Smooth muscle cell (in vitro differentiated cells): ENCODE results near the gene TMBIM1. TPM values are rescaled to one million over a fixed set of nuclear protein-coding genes. Genes with fewer than 3 reads are reported as not detected.

Experiments
- DNase-seq: peaks from one replicate; lab custom pipeline; 2025; ENCODE audit not compliant: unreplicated experiment; lab: John Stamatoyannopoulos, UW
- H2AFZ ChIP-seq: fragments of 200-600 bp; sonication (generic); 2 replicates; pipeline ENCODE4 v1.6.0; 2016; ENCODE audit warnings: antibody characterized with exemption, low read depth, mild to moderate bottlenecking
- H3F3A ChIP-seq: fragments of 200-600 bp; sonication (generic); 2 replicates; pipeline ENCODE4 v1.6.0; 2017; ENCODE audit warnings: antibody characterized with exemption, low read depth
- H3K27ac ChIP-seq: fragments of 200-600 bp; sonication (generic); 2 replicates; pipeline ENCODE4 v1.5.1; 2016; ENCODE audit warnings: low read depth, mild to moderate bottlenecking
- H3K27me3 ChIP-seq: fragments of 200-600 bp; sonication (generic); 2 replicates; pipeline ENCODE4 v1.6.1; 2016; ENCODE audit warnings: low read depth, mild to moderate bottlenecking
- H3K36me3 ChIP-seq: fragments of 200-600 bp; sonication (generic); 2 replicates; pipeline ENCODE4 v1.5.1; 2016; ENCODE audit warnings: low read depth
- H3K4me1 ChIP-seq: fragments of 200-600 bp; sonication (generic); 2 replicates; pipeline ENCODE4 v1.5.1; 2016; ENCODE audit warnings: low read depth
- H3K4me2 ChIP-seq: fragments of 200-600 bp; sonication (generic); 2 replicates; pipeline ENCODE4 v1.6.0; 2016; ENCODE audit warnings: mild to moderate bottlenecking
- H3K4me3 ChIP-seq: fragments of 200-600 bp; sonication (generic); 2 replicates; pipeline ENCODE4 v1.5.1; 2016; ENCODE audit warnings: mild to moderate bottlenecking
- H3K79me2 ChIP-seq: fragments of 200-600 bp; sonication (generic); 2 replicates; pipeline ENCODE4 v1.6.0; 2016; ENCODE audit warnings: low read depth, mild to moderate bottlenecking
- H3K9ac ChIP-seq: fragments of 200-600 bp; sonication (generic); 2 replicates; pipeline ENCODE4 v1.6.0; 2016; ENCODE audit warnings: low read depth
- H3K9me3 ChIP-seq: fragments of 200-600 bp; sonication (generic); replicated peaks from 2 replicates; pipeline ENCODE4 v1.5.1; 2016; ENCODE audit warnings: low read depth
- H4K20me1 ChIP-seq: fragments of 200-600 bp; sonication (generic); 2 replicates; pipeline ENCODE4 v1.6.0; 2016; ENCODE audit warnings: low read depth
- WGBS: methylation state at CpG from one replicate; pipeline ENCODE4 v1.1.7; 2016; ENCODE audit warnings: low lambda C conversion rate; 5-methylcytosine and 5-hydroxymethylcytosine counted together
- polyA plus RNA-seq: library from polyadenylated mRNA; unstranded; fragments of >200 nt; fragmentation: Nextera tagmentation; extraction: Ambion mirVana; gene quantifications from 2 replicates; pipeline ENCODE4 v1.2.1, GENCODE V29; 2016
- total RNA-seq: library from RNA; depleted of rRNA; stranded (reverse); fragments of >200 nt; gene quantifications from 2 replicates; pipeline ENCODE4 v1.2.3, GENCODE V29; 2014
- TF ChIP-seq, protein P1 (sequence below): fragments of 200-600 bp; sonication (generic); IDR thresholded peaks from 2 replicates; pipeline ENCODE4 v1.5.1; 2017; ENCODE audit warnings: borderline replicate concordance, mild to moderate bottlenecking, antibody characterized with exemption; ENCODE audit not compliant: insufficient read depth, poor library complexity, severe bottlenecking

The TMBIM1 gene
- total and polyA plus RNA-seq, 2 experiments from 2014 or later = 109 to 121 TPM

DNA sequence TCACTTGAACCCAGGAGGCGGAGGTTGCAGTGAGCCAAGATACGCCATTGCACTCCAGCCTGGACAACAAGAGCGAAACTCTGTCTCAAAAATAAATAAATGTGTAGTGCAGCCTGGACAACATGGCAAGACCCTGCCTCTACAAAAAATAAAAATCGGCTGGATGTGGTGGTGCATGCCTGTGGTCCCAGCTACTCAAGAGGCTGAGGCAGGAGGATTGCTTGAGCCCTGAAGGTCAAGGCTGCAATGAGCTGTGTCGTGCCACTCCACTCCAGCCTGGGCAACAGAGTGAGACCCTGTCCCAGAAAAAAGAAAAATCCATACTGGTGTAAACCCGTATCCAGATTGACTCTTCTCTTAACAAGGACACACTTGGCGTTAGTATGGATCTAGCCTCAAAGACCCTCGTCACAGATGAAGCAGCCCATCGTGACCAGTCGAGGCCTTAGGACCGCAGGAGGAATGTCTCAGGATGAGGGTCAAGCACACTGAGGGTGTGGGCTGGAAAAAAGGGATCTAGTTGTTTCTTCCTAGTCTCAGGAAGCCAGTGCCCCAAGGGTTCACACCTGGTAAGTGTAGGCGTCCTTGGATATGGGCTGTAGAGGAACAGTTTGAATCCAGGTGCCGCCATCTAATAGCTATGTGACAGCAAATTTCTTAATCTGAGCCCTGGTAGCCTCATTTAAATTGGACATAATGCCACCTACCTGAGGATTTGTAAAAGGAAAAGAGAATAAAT lies 35.5 kb downstream of the TMBIM1 start:
- H3K4me2 ChIP-seq = no peak overlapping the region
- peaks cover 15% of the 10 kb centered on the region for H3K4me1 ChIP-seq
- H3K79me2 ChIP-seq = no peaks in the 10 kb centered on the region
- 94% methylated on average over 13 of the region's 13 CpGs for WGBS
- no peak for DNase-seq
- no peak overlapping the region for H3K9ac ChIP-seq
- no peak overlapping the region for H3K4me3 ChIP-seq
- H3K9me3 ChIP-seq = no peaks in the 10 kb centered on the region
- H4K20me1 ChIP-seq = peaks cover 45% of the 10 kb centered on the region
- H2AFZ ChIP-seq = no peak overlapping the region
- peaks cover 22% of the 10 kb centered on the region for H3K36me3 ChIP-seq
- peak overlapping the region; percentile 61 for H3K27ac ChIP-seq
- TF ChIP-seq, protein P1, sequence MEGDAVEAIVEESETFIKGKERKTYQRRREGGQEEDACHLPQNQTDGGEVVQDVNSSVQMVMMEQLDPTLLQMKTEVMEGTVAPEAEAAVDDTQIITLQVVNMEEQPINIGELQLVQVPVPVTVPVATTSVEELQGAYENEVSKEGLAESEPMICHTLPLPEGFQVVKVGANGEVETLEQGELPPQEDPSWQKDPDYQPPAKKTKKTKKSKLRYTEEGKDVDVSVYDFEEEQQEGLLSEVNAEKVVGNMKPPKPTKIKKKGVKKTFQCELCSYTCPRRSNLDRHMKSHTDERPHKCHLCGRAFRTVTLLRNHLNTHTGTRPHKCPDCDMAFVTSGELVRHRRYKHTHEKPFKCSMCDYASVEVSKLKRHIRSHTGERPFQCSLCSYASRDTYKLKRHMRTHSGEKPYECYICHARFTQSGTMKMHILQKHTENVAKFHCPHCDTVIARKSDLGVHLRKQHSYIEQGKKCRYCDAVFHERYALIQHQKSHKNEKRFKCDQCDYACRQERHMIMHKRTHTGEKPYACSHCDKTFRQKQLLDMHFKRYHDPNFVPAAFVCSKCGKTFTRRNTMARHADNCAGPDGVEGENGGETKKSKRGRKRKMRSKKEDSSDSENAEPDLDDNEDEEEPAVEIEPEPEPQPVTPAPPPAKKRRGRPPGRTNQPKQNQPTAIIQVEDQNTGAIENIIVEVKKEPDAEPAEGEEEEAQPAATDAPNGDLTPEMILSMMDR = no peak
- no peaks in the 10 kb centered on the region for H3K27me3 ChIP-seq
- H3F3A ChIP-seq = peaks cover 75% of the 10 kb centered on the region

DNA sequence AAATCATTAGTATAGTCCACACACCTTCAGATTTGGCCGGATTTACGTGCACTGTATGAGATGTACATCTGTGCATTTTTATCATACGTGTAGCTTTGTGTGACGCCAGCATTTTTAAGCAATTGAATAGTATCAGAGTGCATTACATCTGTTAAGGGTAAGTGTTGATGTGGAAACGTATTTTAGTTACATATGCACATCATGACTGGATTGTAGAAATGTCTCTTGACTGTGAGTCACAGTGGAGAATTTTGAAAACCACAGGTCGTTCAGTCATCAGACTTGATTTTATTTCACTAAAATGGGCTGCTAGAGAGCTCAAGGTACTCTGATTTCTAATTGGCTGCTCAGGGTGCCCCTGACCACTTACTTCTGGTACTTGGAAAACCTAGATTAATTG lies 36.9 kb downstream of the TMBIM1 start:
- H3K9ac ChIP-seq = no peak overlapping the region
- 75% methylated on average over 6 of the region's 6 CpGs for WGBS
- H3K27me3 ChIP-seq = no peaks in the 10 kb centered on the region
- H3K36me3 ChIP-seq = peaks cover 24% of the 10 kb centered on the region
- no peaks in the 10 kb centered on the region for H3K9me3 ChIP-seq
- H2AFZ ChIP-seq = no peak overlapping the region
- H3K4me2 ChIP-seq = no peak overlapping the region
- no peak for DNase-seq
- TF ChIP-seq, protein P1 = no peak
- H4K20me1 ChIP-seq = peaks cover 59% of the 10 kb centered on the region
- no peak overlapping the region for H3K4me3 ChIP-seq
- H3K27ac ChIP-seq = peak overlapping the region; percentile 61
- peaks cover 77% of the 10 kb centered on the region for H3F3A ChIP-seq
- H3K4me1 ChIP-seq = peaks cover 12% of the 10 kb centered on the region
- H3K79me2 ChIP-seq = peaks cover 2% of the 10 kb centered on the region

DNA sequence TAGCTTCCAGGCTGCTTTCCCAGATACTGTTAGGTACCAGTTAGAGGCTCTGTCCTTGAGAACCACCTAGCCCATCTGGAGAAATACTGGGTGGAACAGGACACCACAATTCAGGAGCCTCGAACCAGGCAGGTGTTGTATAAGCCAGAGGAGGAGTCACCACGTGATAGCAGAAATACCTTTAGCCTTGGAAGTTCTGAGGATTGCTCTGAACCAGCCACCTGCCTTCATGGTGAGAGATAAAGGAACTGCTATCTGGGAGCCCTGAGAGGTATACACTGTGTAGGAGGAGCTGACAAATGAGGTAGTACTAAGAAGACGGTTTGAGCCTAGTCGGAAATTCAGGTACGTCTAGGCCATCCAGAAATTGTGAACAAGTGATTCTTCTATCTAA lies 39.1 kb downstream of the TMBIM1 start:
- WGBS = 90% methylated on average over 5 of the region's 5 CpGs

More for the DNA sequence above, 39.1 kb downstream of the TMBIM1 start:
- H3K4me2 ChIP-seq = no peak overlapping the region
- TF ChIP-seq, protein P1 = no peak
- H4K20me1 ChIP-seq = peaks cover 76% of the 10 kb centered on the region
- no peak for DNase-seq
- no peak overlapping the region for H3K4me3 ChIP-seq
- H3K9me3 ChIP-seq = no peaks in the 10 kb centered on the region
- no peak overlapping the region for H2AFZ ChIP-seq
- peaks cover 76% of the 10 kb centered on the region for H3F3A ChIP-seq
- no peaks in the 10 kb centered on the region for H3K27me3 ChIP-seq
- peaks cover under 1% of the 10 kb centered on the region for H3K4me1 ChIP-seq
- H3K9ac ChIP-seq = no peak overlapping the region
- peak overlapping the region; percentile 61 for H3K27ac ChIP-seq
- H3K79me2 ChIP-seq = peaks cover 10% of the 10 kb centered on the region
- H3K36me3 ChIP-seq = peaks cover 38% of the 10 kb centered on the region
